Testis (tissue), 3 donors: Measurements from ENCODE around the gene PCSK5. TPM values are rescaled to one million over a fixed set of nuclear protein-coding genes. Genes with fewer than 3 reads are reported as not detected.

ENCODE experiments used
- DNase-seq: peaks from one replicate; pipeline ENCODE4 v3.0.0-alpha.2; 2019
- H3K27ac ChIP-seq, 2 donors: fragments of 200-600 bp; sonication (generic); one replicate each; pipeline ENCODE4 v1.5.1; 2019
- H3K27me3 ChIP-seq: fragments of 200-600 bp; sonication (generic); one replicate; pipeline ENCODE4 v1.5.1; 2019
- H3K36me3 ChIP-seq: fragments of 200-600 bp; sonication (generic); one replicate; pipeline ENCODE4 v1.5.1; 2017; ENCODE audit warnings: low read depth; ENCODE audit errors: missing control alignments
- H3K4me1 ChIP-seq: fragments of 200-600 bp; sonication (generic); one replicate; pipeline ENCODE4 v1.5.1; 2019
- H3K4me3 ChIP-seq, 2 donors: fragments of 200-600 bp; sonication (generic); one replicate each; pipeline ENCODE4 v1.5.1; 2017 to 2019
- H3K9me3 ChIP-seq: fragments of 200-600 bp; sonication (generic); one replicate; pipeline ENCODE4 v1.5.1; 2017
- POLR2A ChIP-seq: fragments of 450-650 bp; IDR thresholded peaks from one replicate; pipeline ENCODE4 v1.6.1; 2017; ENCODE audit warnings: antibody characterized with exemption, mild to moderate bottlenecking, moderate library complexity
- WGBS, 2 donors: methylation state at CpG; one replicate each; pipeline ENCODE4 v1.1.5; 2018; 5-methylcytosine and 5-hydroxymethylcytosine counted together
- intact Hi-C: fragments of 100-400 bp; cut with DNase I; formaldehyde crosslinking; loops from one replicate; pipeline ENCODE4 v1.15.1; 2023; ENCODE audit warnings: low total_unique reads
- polyA plus RNA-seq: library from polyadenylated mRNA; stranded (reverse); fragments of 350-450 nt; fragmentation: Illumina TruSeq; extraction: RNeasy Lipid Tissue Mini Kit (QIAGEN cat#74804); gene quantifications from one replicate; pipeline ENCODE4 v1.2.3, GENCODE V29; 2014; ENCODE audit warnings: low read depth, low replicate concordance; ENCODE audit not compliant: insufficient read depth
- total RNA-seq, 2 donors: library from RNA; depleted of rRNA; stranded (reverse); fragments of >200 nt; gene quantifications; one replicate each; pipeline ENCODE4 v1.2.3, GENCODE V29; 2016
- TF ChIP-seq, protein P1 (sequence below), 3 experiments: fragments of 450-650 bp in 2 of 3; fragments of 200-600 bp in 1 of 3; sonication (generic) in 1 of 3; IDR thresholded peaks; one replicate each; pipeline ENCODE4 v1.5.1; 2016 to 2019; ENCODE audit warnings: antibody characterized with exemption in 3 of 3, mild to moderate bottlenecking in 2 of 3, moderate library complexity in 1 of 3

The PCSK5 gene
- total and polyA plus RNA-seq, 3 donors from 2014 or later = 9.4 to 50.6 (median 27.5) TPM

DNA sequence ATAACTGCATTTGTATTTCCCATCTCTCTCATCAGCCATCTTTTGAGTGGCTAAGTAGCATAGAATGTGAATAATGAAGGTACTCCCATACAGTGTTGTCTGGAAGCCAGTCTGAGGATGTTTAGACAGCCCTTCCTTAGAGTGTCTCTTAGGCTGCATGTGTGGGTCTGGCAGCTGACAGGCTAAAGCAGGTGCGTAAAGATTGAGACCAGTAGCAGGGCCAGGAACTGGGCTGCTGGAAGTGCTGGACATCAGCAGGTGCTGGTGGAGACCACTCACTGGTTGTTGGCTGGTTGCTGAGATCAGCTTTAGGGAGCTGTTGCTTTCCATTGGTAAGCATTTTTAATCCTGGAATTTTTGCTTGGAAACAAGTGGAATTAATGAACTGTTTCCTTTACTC lies 197.5 kb downstream of the PCSK5 start:
- Histone ChIP-seq H3K4me3 (no peak overlapping the region), H3K9me3 (no peaks in the 10 kb centered on the region), H3K27ac (no peak overlapping the region), H3K36me3 (no peaks in the 10 kb centered on the region), H3K27me3 (no peaks in the 10 kb centered on the region), H3K4me1 (peaks cover 10% of the 10 kb centered on the region)
- 86 to 100% methylated on average over 1 of the region's 1 CpG for WGBS, 2 donors
- TF ChIP-seq POLR2A = no peak
- intact Hi-C loops = no loop called here
- DNase-seq = no peak

DNA sequence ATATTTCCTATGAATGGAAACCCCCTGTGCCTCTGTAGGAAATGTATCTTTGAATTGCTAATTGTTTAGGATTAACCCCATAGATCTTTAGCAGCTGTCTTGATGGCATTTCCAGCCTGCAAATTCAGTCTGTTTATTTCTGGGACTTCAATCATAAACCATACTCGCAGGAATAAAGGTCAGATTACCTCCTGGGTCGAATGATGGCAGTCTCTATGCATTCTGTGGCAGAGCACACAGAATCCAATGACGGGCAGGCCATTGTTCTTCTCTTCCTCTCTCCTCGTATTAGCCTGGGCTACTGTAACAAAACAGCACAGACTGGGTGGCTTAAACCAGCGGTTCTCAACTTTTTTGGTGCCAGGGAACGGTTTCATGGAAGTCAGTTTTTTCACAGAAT lies 199.9 kb downstream of the PCSK5 start:
- peaks cover 10% of the 10 kb centered on the region for H3K4me1 ChIP-seq
- TF ChIP-seq, protein P1, sequence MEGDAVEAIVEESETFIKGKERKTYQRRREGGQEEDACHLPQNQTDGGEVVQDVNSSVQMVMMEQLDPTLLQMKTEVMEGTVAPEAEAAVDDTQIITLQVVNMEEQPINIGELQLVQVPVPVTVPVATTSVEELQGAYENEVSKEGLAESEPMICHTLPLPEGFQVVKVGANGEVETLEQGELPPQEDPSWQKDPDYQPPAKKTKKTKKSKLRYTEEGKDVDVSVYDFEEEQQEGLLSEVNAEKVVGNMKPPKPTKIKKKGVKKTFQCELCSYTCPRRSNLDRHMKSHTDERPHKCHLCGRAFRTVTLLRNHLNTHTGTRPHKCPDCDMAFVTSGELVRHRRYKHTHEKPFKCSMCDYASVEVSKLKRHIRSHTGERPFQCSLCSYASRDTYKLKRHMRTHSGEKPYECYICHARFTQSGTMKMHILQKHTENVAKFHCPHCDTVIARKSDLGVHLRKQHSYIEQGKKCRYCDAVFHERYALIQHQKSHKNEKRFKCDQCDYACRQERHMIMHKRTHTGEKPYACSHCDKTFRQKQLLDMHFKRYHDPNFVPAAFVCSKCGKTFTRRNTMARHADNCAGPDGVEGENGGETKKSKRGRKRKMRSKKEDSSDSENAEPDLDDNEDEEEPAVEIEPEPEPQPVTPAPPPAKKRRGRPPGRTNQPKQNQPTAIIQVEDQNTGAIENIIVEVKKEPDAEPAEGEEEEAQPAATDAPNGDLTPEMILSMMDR (IDR thresholded peaks at IDR 0.05) = no peak
- no peak for TF ChIP-seq POLR2A
- 86 to 88% methylated on average over 6 of the region's 6 CpGs for WGBS, 2 donors
- H3K27me3 ChIP-seq = no peaks in the 10 kb centered on the region
- DNase-seq = no peak
- no peaks in the 10 kb centered on the region for H3K36me3 ChIP-seq
- no peaks in the 10 kb centered on the region for H3K9me3 ChIP-seq
- H3K27ac ChIP-seq = no peak overlapping the region
- H3K4me3 ChIP-seq = no peak overlapping the region
- intact Hi-C loops = no loop called here

DNA sequence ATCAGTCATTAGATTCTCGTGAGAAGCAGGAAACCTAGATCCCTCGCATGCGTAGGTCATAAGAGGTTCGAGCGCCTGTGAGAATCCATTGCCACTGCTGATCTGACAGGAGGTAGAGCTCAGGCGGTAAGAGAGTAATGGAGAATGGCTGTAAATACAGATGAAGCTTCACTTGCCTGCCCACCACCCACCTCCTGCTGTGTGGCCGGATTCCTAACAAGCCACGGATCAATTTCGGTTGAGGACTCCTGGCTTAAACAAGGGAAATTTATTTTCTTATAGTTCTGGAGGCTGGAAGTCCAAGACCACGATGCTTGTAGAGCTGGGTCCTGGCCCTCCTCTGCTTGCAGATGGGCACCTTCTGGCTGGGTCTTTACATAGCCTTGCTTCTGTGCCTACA lies 200.4 kb downstream of the PCSK5 start:
- no peak overlapping the region for H3K4me3 ChIP-seq
- H3K36me3 ChIP-seq = no peaks in the 10 kb centered on the region
- H3K4me1 ChIP-seq = peaks cover 10% of the 10 kb centered on the region
- H3K9me3 ChIP-seq = no peaks in the 10 kb centered on the region
- intact Hi-C loops = no loop called here
- H3K27me3 ChIP-seq = no peaks in the 10 kb centered on the region
- TF ChIP-seq, protein P1 (IDR thresholded peaks at IDR 0.05) = no peak
- no peak for TF ChIP-seq POLR2A
- no peak overlapping the region for H3K27ac ChIP-seq
- DNase-seq = no peak
- 82 to 90% methylated on average over 10 of the region's 10 CpGs for WGBS, 2 donors

DNA sequence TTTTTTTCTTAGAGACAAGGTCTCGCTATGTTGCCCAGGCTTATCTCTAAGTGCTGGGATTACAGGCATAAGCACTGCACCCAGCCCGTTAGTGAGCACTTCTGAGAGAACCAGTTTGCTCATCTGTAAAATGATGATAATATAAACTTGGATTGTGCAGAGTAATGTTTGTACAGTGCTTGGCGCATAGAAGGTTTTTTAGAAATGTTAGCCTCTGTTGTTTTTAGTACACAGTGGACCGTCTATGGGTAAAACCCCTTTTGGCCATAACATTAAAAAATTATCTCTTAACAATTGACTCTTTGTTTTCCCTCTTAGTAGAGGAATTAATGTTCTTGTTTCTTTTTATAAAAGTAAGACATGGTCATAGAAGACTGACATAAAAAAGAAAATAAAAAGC lies 202.1 kb downstream of the PCSK5 start:
- TF ChIP-seq, protein P1 (IDR thresholded peaks at IDR 0.05) = no peak
- no peak for TF ChIP-seq POLR2A
- no peak for DNase-seq
- no peaks in the 10 kb centered on the region for H3K27me3 ChIP-seq
- H3K36me3 ChIP-seq = no peaks in the 10 kb centered on the region
- intact Hi-C loops = no loop called here
- H3K4me3 ChIP-seq = no peak overlapping the region
- no peaks in the 10 kb centered on the region for H3K9me3 ChIP-seq
- peaks cover 10% of the 10 kb centered on the region for H3K4me1 ChIP-seq
- H3K27ac ChIP-seq = peak overlapping the region in 1 of 2 donors; percentile 59
- 41 to 52% methylated on average over 4 of the region's 4 CpGs for WGBS, 2 donors

DNA sequence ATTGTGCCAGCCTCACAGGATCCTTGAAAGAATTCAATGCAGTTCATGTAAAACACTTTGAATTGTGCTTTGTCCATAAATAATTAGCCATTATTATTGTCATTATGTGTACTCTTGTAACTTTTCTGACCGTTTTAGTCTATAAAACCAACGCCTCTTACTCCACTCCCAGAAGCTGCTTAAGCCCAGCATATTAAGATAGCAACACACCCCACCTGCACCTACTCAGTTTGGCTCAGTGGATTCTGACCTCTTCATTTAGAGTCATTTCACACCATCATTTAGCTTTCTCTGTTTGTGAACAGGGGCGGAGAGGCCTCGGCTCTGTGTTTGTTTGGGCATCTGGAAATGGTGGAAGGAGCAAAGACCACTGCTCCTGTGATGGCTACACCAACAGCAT lies 205.1 kb downstream of the PCSK5 start:
- Histone ChIP-seq H3K4me3 (no peak overlapping the region), H3K9me3 (no peaks in the 10 kb centered on the region), H3K27me3 (no peaks in the 10 kb centered on the region), H3K36me3 (no peaks in the 10 kb centered on the region), H3K27ac (no peak overlapping the region), H3K4me1 (peaks cover 10% of the 10 kb centered on the region)
- intact Hi-C loops = no loop called here
- no peak for TF ChIP-seq POLR2A
- TF ChIP-seq, protein P1 (IDR thresholded peaks at IDR 0.05) = no peak
- DNase-seq = no peak
- WGBS, 2 donors = 89 to 94% methylated on average over 4 of the region's 4 CpGs
